Activated CD8-positive, alpha-beta memory T cell treated with anti-CD3 and anti-CD28 coated beads, Interleukin-2, amount 10 ng/mL, durations not matched to agents 7 days and 5 days (primary cell): Measurements from ENCODE around the gene TMED6. TPM values are rescaled to one million over a fixed set of nuclear protein-coding genes. Genes with fewer than 3 reads are reported as not detected.
A peak's percentile ranks its signal among the peaks of the same experiment; 100 is the strongest.

Experiments used
- ATAC-seq: fragments of 150-1000 bp; cut with Tn5 transposase; one replicate; pipeline ENCODE4 v1.10.0; 2021; ENCODE audit warnings: moderate library complexity
- CTCF ChIA-PET: fragments of 350-600 bp; sonication (Branson Sonifier 250); formaldehyde crosslinking; loops from one replicate; lab custom pipeline; 2021; ENCODE audit warnings: antibody characterized with exemption; lab: Charles Lee
- DNase-seq: peaks from one replicate; pipeline ENCODE4 v3.0.0-alpha.2; 2020
- H3K27ac Mint-ChIP-seq: one replicate; pipeline ENCODE4 v1.8.0; 2021; ENCODE audit warnings: mild to moderate bottlenecking, mixed read lengths
- H3K27me3 Mint-ChIP-seq: one replicate; pipeline ENCODE4 v1.8.0; 2021; ENCODE audit warnings: mixed read lengths
- H3K36me3 Mint-ChIP-seq: one replicate; pipeline ENCODE4 v1.8.0; 2021; ENCODE audit warnings: mild to moderate bottlenecking, mixed read lengths
- H3K4me1 Mint-ChIP-seq: one replicate; pipeline ENCODE4 v1.8.0; 2021; ENCODE audit warnings: mixed read lengths
- H3K4me3 Mint-ChIP-seq: one replicate; pipeline ENCODE4 v1.8.0; 2021; ENCODE audit warnings: mild to moderate bottlenecking, moderate library complexity, mixed read lengths
- H3K9me3 Mint-ChIP-seq: one replicate; pipeline ENCODE4 v1.8.0; 2022; ENCODE audit warnings: low read depth, mixed read lengths
- total RNA-seq, 2 experiments: library from RNA; stranded (reverse); gene quantifications; one replicate each; pipeline ENCODE4 v1.2.3, GENCODE V29; 2021

Gene TMED6
- total RNA-seq = 1 to 10 TPM; 1.5 TPM

- ATAC-seq (no peak), DNase-seq (no peak)
- no peak within 1 kb of the TSS for H3K27ac Mint-ChIP-seq
- peaks cover 29% of the 10 kb centered on the region for H3K36me3 Mint-ChIP-seq
- CTCF ChIA-PET = no interaction called here
- H3K27me3 Mint-ChIP-seq = no peaks in the 10 kb centered on the region
- no peak within 1 kb of the TSS for H3K4me3 Mint-ChIP-seq
- peaks cover 6% of the 10 kb centered on the region for H3K4me1 Mint-ChIP-seq
- H3K9me3 Mint-ChIP-seq = no peaks in the 10 kb centered on the region
These were observed at the start of gene TMED6 for GRCh38 chr16:69351309-69352027. Gene TMED6 (minus strand): TSS chr16:69351786. CDS start chr16:69351753, 33 bp downstream.

- Mint-ChIP-seq H3K36me3 (no peaks in the 10 kb centered on the region), H3K9me3 (no peaks in the 10 kb centered on the region), H3K27me3 (peaks cover 5% of the 10 kb centered on the region), H3K4me1 (peaks cover 24% of the 10 kb centered on the region), H3K27ac (no peak overlapping the region), H3K4me3 (no peak overlapping the region)
- ATAC-seq (peak; percentile 37), DNase-seq (no peak)
- CTCF ChIA-PET = interaction anchor here (1.0 to 3.9 kb wide), 5 partner anchors 10 to 363 kb away, joined by 3 to 37 read pairs (median 6); partner anchors contain the start of genes NOB1, TERF2 and WWP2
These were observed 47.8 kb upstream of the TMED6 start for GRCh38 chr16:69399361-69399760.

- peaks cover 24% of the 10 kb centered on the region for H3K4me1 Mint-ChIP-seq
- H3K27me3 Mint-ChIP-seq = peaks cover 14% of the 10 kb centered on the region
- CTCF ChIA-PET = interaction anchor here (0.9 to 3.9 kb wide), 5 partner anchors 11 to 356 kb away, joined by 3 to 37 read pairs (median 3); partner anchors contain the start of genes NOB1 and TERF2
- DNase-seq (no peak), ATAC-seq (no peak)
- no peaks in the 10 kb centered on the region for H3K9me3 Mint-ChIP-seq
- H3K27ac Mint-ChIP-seq = no peak overlapping the region
- no peak overlapping the region for H3K4me3 Mint-ChIP-seq
- no peaks in the 10 kb centered on the region for H3K36me3 Mint-ChIP-seq
These were observed 46.4 kb upstream of the TMED6 start for GRCh38 chr16:69397821-69398521.

- Mint-ChIP-seq H3K4me3 (no peak overlapping the region), H3K27ac (peak overlapping the region; percentile 42), H3K27me3 (peaks cover 14% of the 10 kb centered on the region), H3K9me3 (no peaks in the 10 kb centered on the region), H3K4me1 (peaks cover 20% of the 10 kb centered on the region), H3K36me3 (no peaks in the 10 kb centered on the region)
- peak; percentile 81 for DNase-seq
- peak; percentile 76 for ATAC-seq
- CTCF ChIA-PET = interaction anchor here (0.6 to 3.9 kb wide), 50 partner anchors 9 to 1170 kb away, joined by 3 to 37 read pairs (median 4); partner anchors contain the start of genes CYB5B, NOB1, NQO1 and TERF2
These were observed 44.8 kb upstream of the TMED6 start for GRCh38 chr16:69396187-69397061.

GRCh38 chr16:69395859-69396186 lies 44.2 kb upstream of the TMED6 start:
- DNase-seq (no peak), ATAC-seq (no peak)
- H3K27ac Mint-ChIP-seq = peak overlapping the region; percentile 42
- CTCF ChIA-PET = interaction anchor here (0.7 to 3.9 kb wide), 47 partner anchors 9 to 1169 kb away, joined by 3 to 37 read pairs (median 4); partner anchors contain the start of genes CYB5B, NOB1, NQO1 and TERF2
- peaks cover 20% of the 10 kb centered on the region for H3K4me1 Mint-ChIP-seq
- H3K4me3 Mint-ChIP-seq = no peak overlapping the region
- no peaks in the 10 kb centered on the region for H3K9me3 Mint-ChIP-seq
- no peaks in the 10 kb centered on the region for H3K36me3 Mint-ChIP-seq
- peaks cover 14% of the 10 kb centered on the region for H3K27me3 Mint-ChIP-seq

GRCh38 chr16:69393898-69394849 lies 42.6 kb upstream of the TMED6 start:
- no peaks in the 10 kb centered on the region for H3K9me3 Mint-ChIP-seq
- CTCF ChIA-PET = interaction anchor here (0.8 to 3.1 kb wide), 5 partner anchors 10 to 536 kb away, joined by 3 to 28 read pairs (median 5); partner anchors contain the start of gene NOB1
- no peak for DNase-seq
- H3K36me3 Mint-ChIP-seq = no peaks in the 10 kb centered on the region
- H3K27me3 Mint-ChIP-seq = peaks cover 14% of the 10 kb centered on the region
- H3K27ac Mint-ChIP-seq = no peak overlapping the region
- no peak for ATAC-seq
- H3K4me3 Mint-ChIP-seq = no peak overlapping the region
- peaks cover 14% of the 10 kb centered on the region for H3K4me1 Mint-ChIP-seq

GRCh38 chr16:69386596-69386995 lies 35.0 kb upstream of the TMED6 start:
- Mint-ChIP-seq H3K27ac (peak overlapping the region; percentile 91), H3K9me3 (no peaks in the 10 kb centered on the region), H3K4me1 (peaks cover 26% of the 10 kb centered on the region), H3K36me3 (peaks cover 28% of the 10 kb centered on the region), H3K27me3 (no peaks in the 10 kb centered on the region), H3K4me3 (peak overlapping the region; percentile 93)
- no peak for ATAC-seq
- CTCF ChIA-PET = interaction anchor here (6.3 kb wide), 1 partner anchor 11 kb away, joined by 37 read pairs; no protein-coding TSS in a partner anchor
- peak; percentile 35 for DNase-seq

GRCh38 chr16:69384974-69385373 lies 33.4 kb upstream of the TMED6 start:
- Mint-ChIP-seq H3K9me3 (no peaks in the 10 kb centered on the region), H3K4me3 (peak overlapping the region; percentile 93), H3K27me3 (no peaks in the 10 kb centered on the region), H3K36me3 (peaks cover 37% of the 10 kb centered on the region), H3K4me1 (peaks cover 31% of the 10 kb centered on the region), H3K27ac (peak overlapping the region; percentile 90)
- CTCF ChIA-PET = interaction anchor here (1.0 to 6.3 kb wide), 4 partner anchors 12 to 370 kb away, joined by 3 to 37 read pairs (median 4); partner anchors contain the start of genes NOB1 and PDF
- ATAC-seq (no peak), DNase-seq (peak; percentile 4)

- no peaks in the 10 kb centered on the region for H3K27me3 Mint-ChIP-seq
- no peaks in the 10 kb centered on the region for H3K9me3 Mint-ChIP-seq
- DNase-seq = no peak
- CTCF ChIA-PET = interaction anchor here (0.6 to 1.4 kb wide), 4 partner anchors 42 to 869 kb away, joined by 3 to 4 read pairs (median 3); partner anchors contain the start of genes COG8, EXOSC6 and NIP7
- H3K4me3 Mint-ChIP-seq = no peak overlapping the region
- H3K36me3 Mint-ChIP-seq = peaks cover 55% of the 10 kb centered on the region
- peaks cover 35% of the 10 kb centered on the region for H3K4me1 Mint-ChIP-seq
- H3K27ac Mint-ChIP-seq = peak overlapping the region; percentile 42
- ATAC-seq = no peak
These were observed 30.8 kb upstream of the TMED6 start for GRCh38 chr16:69382421-69382820.

- Mint-ChIP-seq H3K4me3 (no peak overlapping the region), H3K36me3 (peaks cover 56% of the 10 kb centered on the region), H3K27ac (no peak overlapping the region), H3K9me3 (no peaks in the 10 kb centered on the region), H3K27me3 (no peaks in the 10 kb centered on the region), H3K4me1 (peaks cover 35% of the 10 kb centered on the region)
- DNase-seq (no peak), ATAC-seq (no peak)
- CTCF ChIA-PET = no interaction called here
These were observed 29.6 kb upstream of the TMED6 start for GRCh38 chr16:69381231-69381630.

- DNase-seq (no peak), ATAC-seq (no peak)
- Mint-ChIP-seq H3K27me3 (no peaks in the 10 kb centered on the region), H3K9me3 (no peaks in the 10 kb centered on the region), H3K4me3 (no peak overlapping the region), H3K4me1 (peaks cover 25% of the 10 kb centered on the region), H3K27ac (no peak overlapping the region), H3K36me3 (peaks cover 48% of the 10 kb centered on the region)
- CTCF ChIA-PET = interaction anchor here (0.8 to 2.8 kb wide), 4 partner anchors 17 to 41 kb away, joined by 3 to 8 read pairs (median 3); no protein-coding TSS in a partner anchor
These were observed 27.2 kb upstream of the TMED6 start for GRCh38 chr16:69378760-69379159.

- DNase-seq (no peak), ATAC-seq (no peak)
- Mint-ChIP-seq H3K36me3 (peaks cover 45% of the 10 kb centered on the region), H3K9me3 (no peaks in the 10 kb centered on the region), H3K27ac (peak overlapping the region; percentile 6), H3K4me1 (peaks cover 22% of the 10 kb centered on the region), H3K27me3 (no peaks in the 10 kb centered on the region), H3K4me3 (no peak overlapping the region)
- CTCF ChIA-PET = interaction anchor here (2.8 kb wide), 1 partner anchor 18 kb away, joined by 8 read pairs; no protein-coding TSS in a partner anchor
These were observed 26.4 kb upstream of the TMED6 start for GRCh38 chr16:69378036-69378435.
